Ramos (cell line): ENCODE results near the gene CRYBA4.

Source experiments
- in situ Hi-C: fragments of 300-500 bp; cut with MboI; formaldehyde crosslinking; loops from one replicate; pipeline ENCODE4 v1.14.3; 2022; ENCODE audit warnings: low sequenced_read_pairs; ENCODE audit not compliant: unreplicated experiment

CRYBA4 gene

DNA sequence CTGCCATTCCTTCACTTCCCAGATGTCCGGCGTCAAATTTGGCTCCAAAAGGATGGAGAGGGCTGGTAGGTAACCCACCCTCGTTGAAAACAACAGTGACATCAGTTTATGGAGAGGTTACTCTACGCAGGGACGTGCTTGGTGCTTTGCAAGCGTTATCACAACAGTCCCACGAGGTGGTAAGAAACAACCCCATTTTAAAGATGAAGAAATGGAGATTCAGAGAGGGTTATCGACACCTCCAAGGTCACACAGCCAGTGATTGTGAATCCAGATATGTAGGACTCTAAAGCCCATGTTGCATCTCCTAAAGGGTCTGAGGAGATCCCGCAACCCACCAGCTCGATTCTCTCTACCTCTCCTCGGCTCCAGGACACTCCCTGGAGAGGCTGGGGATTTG is 36.4 kb downstream of the CRYBA4 start:
- in situ Hi-C loops, result no loop called here

DNA sequence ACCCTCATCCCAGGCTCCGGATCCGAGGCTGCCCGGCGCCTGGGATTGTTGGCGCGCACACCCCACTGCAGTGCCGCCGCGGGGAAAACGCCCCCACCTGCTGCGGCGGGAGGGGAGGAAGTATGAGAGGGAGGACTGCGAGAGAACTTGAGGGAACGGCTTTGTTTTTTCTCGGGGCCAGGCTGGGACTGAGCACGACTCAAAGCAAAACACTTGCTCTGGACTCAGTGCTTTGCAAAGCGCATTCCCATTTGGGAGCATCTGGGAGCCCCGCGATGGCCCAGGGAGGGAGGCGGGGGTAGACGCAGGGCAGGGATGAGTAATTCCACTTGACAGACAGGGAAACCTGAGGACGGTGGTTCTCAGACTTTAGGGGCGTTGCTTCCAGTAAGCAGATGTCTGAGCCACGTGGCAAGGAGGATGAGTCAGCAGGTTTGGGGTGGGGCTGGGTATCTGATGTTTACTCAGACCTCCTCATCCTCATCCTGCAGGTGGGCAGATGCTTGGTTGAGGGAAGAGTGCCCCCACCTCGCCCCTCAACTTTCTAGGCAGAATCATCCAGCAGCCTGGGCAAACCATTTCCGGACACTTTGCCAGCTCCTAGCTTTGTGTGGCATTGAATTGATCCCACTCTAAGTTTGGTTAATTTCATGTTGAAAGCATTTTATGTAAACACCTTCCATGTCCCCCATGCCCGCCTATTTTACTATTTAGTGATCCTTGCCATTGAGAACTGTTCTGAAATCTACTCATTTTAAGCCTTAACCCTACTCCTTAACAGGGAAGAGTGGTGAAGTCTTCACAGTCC is 37.1 kb downstream of the CRYBA4 start:
- in situ Hi-C loops, result no loop called here

DNA sequence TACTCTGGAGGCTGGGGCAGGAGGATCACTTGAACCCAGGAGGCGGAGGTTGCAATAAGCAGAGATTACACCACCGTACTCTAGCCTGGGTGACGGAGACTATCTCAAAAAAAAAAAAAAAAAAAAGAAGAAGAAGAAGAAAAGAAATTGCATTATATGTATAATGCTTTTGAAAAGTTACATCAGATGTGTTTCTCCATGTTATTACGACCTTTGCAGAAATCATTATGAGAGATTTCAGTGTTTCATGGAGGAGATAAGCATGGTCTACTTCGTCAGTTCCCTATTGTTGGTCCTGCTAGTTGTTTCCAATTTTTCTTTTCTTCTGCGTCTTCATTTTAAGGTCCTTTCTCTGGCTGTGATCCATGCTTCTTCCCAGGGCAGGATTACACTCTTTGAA is 38.6 kb downstream of the CRYBA4 start:
- in situ Hi-C loops, result no loop called here

DNA sequence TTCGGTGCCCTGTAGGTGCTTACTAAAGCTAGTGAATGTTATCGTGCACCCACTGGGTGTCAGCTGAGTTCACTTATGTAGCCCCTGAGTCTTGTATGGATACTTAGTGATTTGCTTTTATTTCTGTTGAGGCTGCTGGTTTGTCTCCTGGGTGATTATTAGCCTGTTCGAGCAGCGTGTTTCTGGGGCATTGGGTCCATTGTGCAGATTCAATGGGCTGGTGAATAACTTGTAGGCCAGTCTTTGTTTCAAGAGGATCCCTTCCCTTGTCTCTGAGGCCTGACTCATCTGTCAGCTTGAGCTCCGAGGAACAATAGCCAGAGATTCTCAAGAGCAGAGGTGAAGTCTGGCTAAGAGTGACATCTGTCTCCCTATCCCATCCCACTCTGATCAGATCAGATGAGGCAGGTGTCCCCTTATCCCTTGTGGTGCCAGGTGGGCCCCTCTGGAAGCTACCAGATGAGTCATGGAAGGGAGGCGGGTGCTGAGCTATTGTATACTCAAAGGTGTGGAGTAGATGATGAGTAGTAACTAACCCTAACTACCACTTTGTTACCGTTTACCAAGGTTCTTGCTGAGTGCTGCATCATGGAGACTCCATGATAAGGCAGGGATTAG is 39.3 kb downstream of the CRYBA4 start:
- in situ Hi-C loops, result no loop called here

DNA sequence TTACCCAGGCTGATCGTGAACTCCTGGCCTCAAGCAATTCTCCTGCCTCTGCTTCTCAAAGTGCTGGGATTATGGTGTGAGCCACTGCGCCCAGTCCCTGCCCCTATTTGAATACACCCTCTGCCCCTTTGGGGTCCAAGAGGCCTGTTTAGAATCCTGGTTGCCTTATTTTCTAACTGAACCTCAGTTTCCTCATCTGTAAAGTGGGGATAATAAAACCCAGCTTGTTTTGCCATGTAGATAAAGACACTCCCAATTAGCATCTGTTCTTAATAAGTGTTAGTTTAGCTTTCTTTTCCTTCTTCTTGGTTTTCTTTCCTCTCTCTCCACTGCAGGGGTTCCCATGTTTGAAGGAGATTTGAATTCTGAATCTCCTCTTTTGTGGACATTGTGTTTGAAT is 40.4 kb downstream of the CRYBA4 start:
- in situ Hi-C loops, result no loop called here

DNA sequence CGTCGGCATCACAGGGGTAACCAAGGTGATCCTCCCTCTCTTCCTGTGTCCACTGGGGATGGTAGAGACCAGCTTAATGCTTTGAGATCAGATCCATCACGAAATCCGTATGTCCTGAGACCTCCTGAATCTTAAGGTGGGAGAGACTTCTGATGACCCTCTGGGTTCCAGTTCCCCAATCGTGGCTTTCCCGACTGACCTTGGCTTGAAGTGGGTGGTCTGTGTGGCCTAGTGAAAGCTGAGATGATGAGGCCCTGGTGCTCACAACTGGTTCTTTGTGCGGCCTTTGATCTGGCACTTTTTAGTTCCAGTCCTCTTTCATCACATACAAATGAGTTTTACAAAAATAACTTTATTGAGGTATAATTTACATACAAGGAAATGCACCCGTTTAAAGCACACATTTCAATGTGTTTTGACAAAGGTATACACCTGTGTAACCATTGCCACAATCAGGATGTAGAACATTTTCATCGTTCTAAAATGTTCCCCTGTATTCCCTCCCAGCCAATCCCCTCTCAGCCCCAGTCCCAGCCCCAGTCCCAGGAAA is 41.7 kb downstream of the CRYBA4 start:
- in situ Hi-C loops, result no loop called here

DNA sequence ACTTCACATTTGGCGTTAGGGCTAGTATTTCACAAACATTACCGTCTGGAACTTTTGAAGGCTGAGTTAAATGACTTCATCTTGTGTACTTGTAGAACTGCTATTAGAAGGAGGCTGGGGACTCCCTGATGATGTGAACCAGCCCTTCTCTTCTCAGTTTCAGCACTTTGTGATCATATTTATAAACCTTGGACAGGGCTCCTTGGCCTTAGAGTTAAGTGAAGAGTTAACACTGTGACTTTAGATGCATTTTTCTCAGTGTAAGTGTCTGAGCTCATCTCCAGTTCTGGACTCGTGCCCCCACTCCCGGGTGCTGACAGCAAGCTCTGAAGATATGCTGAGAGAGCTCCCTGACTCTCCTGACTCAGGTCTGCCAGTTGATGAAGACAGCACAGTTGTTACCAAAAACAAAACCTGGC is 44.1 kb downstream of the CRYBA4 start:
- in situ Hi-C loops, result no loop called here

DNA sequence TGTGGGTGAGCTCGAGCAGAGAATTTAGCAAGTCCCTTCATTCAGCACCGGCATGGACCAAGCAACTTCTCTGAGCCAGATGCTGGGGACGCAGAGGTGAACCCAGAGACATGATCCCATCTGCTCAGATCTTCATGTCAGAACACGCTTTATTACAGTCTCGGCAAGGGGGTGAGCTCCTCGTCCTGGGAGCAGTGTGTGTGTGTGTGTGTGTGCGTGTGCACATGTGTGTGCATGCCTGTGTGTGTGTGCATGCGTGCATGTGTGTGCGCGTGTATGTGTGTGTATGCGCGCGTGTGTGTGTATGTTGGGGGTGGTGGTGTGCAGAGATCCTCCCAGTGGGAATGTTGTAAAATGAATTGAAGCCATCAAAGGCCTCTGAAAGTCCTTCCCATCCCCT is 45.4 kb downstream of the CRYBA4 start:
- in situ Hi-C loops, result no loop called here

DNA sequence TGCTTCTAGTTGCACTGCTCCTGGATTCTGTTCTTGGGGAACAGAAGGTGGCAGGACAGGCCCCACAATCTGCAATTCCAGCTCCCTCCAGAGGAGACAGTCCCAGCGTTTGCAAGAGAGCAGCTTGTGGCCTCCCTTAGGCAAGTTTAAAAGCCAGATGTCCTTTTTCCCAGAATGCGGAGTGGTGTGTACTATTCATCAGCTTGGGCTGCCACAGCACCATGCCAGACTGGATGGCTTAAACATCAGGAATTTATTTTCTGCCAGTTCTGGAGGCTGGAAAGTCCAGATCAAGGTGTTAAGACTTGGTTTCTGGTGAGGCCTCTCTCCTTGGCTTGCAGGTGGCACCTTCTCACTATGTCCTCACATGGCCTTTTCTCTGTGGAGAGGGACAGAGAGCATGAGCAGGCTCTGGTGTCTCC is 47.3 kb downstream of the CRYBA4 start:
- in situ Hi-C loops, result no loop called here

DNA sequence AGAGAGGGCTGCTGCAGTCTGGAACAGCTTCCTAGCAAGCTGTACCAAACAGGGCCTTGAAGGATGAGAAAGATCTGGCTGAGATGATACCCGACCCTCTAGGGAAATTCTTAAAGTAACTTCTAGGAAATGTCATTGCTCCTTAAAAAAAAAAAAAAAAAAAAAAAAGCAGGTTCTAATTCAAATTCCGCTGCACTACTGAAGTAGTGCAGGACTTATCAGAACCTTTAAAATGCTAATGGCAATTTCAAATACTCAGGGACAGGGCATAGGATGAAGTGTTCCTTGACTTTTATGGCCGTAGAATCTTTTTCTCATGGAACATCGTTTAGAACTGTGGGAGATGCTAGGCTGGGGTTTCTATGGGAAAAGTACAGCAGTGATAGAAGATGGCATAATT is 48.7 kb downstream of the CRYBA4 start:
- in situ Hi-C loops, result no loop called here

DNA sequence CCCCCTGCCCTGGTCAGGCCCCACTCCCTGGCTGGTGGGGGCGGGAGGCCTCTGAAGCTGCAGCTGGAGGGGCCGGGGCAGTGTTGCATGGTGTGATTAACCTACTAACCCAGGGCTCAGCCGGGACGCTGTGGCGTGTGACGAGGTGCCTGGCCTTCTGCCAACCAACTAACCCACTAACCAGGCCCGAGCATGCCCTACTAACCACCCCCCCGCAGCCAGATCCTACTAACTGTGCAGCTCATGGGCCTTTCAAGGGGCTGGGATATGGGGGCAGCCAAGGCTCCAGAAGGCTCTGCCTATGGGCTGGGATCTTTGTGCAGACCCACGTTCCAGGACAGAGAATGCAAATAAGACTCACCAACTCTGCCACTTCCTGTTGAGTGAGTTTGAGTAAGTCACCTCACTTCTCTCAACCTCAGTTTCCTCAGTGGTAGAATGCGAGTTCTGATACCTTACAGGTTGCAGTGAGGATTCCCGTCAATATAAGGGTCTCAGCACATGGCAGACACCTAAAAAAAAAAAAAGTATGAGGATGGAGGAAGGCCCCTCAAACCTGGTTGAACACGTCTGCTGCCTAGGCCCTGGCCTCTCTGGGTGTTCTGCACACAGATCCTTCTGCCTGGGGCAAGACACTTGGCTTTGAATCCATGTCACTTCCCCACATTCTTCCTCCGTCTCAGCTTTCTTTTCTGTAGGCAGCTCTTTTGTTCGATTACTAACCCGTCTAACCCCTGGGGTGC is 49.7 kb downstream of the CRYBA4 start:
- in situ Hi-C loops, result no loop called here

DNA sequence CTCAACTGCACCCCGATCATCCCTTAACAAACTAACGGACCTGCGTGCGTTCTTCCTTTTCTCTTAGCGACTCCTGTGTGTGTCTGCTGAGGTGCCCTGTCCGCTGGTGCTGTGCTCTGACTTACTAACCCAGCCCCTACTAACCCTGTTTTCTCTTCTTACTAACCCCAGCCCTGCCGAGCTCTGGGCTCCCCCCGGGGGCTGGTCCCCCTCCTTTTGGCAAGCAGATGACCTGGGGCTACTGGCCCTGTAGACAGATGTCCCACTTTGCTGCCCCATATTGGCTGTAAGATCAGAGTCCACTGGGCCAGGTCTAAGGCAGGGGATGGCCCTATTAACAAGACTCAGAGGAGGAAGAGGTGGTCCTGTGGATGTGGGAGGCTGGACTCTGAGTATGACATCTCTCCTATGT is 50.3 kb downstream of the CRYBA4 start:
- in situ Hi-C loops, result no loop called here

DNA sequence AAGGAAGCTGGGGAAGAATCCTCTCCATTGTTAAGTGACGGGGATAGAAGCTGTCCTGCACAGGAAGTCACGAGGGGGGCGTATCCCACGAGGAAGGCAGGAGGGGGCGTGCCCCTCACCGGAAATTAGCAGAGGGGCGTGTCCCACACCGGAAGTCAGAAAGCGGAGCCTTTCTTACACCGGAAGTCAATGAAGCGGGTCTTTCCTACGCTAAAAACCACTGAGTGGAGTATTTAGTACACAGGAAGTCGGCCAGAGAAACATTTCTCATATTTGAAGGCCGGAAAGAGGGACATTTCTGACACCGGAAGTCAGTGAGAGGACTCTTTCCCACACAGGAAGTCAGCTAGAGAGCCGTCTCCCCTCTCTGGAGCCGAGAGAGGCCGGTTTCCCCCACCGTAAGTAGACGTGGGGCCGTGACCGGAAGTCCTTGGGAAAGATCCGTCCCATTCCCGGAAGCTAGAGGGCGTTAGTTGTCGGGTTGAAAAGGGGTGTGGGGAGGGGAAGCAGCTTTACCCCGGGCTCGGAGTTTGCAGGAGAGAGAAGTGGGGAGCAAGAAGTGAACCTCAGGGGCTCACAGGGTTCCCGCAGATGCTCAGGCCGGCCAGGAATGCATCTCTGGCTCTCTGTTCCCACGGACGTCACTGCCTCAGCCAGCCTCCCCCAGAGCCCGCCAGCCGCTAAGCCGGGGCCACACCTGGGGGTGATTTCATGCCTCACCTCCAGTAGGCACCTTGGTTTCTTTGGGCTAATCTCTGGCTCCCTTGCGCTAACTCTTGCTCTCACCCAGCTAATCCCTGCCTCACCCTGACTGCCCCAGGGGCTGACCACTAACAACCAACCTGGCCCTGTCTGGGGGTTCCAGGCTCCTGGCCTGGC is 51.1 kb downstream of the CRYBA4 start:
- in situ Hi-C loops, result no loop called here

DNA sequence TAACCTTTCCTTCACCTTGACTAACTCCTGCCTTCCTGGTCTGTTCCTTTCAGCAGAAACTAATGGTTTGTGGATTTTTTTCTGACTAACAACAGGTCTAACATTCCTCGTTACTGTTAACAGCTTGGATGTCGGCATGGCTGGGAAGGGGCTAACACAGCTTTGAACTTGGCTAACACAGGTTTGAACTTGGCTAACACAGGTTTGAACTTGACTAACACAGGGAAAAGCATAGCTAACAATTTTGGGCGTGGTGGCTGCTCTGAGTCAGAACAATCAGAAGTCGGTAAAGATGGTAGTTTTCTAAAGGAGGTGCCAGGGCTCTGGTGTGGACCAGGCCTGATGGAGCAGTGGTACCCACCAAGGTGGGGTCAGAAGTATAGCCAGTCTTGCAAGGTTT is 51.7 kb downstream of the CRYBA4 start:
- in situ Hi-C loops, result no loop called here

DNA sequence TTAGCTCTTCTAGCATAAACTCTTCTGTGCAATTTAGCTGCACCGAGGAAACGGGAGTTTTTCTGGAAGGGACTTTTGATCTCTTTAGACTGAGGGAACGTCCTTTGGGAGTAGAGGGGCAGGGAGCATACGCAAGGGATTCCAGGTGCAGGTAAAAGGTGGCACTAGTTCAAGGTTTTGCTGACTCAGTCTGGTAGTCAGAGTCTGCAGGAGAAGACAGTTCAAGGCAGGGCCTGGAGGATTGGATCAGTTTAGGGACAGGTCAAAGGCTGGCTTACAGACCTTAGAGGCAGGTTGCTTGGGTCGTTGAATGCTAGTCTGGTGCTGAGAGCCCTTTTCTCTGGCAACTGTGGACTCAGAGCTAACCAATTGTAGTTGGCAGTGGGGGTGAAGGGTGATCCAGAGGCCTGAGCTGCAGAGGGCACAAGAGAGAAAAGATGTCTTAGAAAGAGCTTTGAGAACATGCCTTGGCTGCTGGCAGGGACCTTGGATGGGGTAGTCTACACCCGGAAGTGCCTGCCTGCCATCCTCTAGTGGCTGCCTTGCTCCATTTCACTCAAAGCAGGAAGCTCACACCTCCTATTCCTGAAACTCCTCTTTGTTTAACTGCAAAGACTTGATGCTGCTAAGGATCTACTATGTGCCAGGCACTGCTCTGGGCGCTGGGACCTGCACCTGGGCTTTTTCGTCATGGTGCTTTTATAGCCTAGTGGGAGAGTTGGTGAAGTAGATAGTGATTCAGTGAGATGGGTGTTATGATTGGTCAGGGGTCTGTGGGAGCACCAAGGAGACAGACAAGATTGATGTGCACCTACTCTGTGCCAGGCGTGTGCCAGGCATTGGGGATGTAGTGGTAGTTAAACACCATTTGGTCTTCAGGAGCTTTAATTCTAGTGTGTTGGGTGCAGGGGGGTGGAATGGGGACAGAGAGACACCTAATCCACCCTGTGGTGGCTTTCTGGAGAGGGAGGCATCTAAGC is 52.7 kb downstream of the CRYBA4 start:
- in situ Hi-C loops, result no loop called here

DNA sequence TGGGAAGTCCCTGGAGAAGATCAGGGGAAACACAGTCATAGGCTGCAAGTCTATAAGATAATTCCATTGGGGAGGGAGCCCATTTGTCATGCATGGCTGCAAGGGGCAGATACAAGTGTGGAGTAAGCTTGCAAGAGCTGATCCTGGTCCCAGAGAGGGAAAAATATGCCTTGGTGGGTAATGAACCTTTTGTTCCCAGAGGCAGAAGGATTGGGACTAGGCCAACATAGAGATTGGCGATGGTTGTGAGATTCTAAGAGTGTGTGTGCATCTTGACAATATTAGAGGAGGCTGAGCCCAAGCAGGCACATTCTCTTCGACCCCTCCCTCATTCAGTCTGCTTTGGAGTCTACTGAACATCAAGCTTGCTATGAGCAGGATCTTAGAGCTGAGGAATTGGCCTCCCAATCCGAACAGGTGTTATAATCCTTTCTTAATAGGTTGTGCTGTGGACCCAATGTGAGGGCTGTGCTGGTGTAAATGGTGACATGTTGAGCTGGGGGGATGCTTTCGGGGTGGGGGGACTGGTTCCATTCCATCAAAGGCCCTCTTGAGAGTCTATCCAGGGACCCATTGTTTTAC is 54.0 kb downstream of the CRYBA4 start:
- in situ Hi-C loops, result no loop called here

DNA sequence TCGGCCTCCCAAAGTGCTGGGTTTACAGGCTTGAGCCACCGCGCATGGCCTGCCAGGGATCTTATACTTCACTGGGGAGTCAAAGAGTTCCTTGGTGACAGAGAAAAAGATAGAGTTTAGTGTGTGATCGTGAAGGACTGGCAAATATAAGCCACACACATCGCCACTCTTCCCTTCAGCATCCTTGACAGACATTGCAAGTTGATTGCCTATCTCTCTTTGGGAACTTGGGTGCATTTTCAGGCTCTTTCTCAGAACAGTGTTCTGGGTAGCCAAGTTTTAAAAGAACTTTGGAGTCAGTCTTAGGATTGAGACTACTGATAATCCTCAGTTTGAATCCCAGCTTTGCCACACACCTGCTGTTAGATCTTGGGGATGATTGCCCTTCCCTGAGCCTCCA is 55.5 kb downstream of the CRYBA4 start:
- in situ Hi-C loops, result no loop called here

DNA sequence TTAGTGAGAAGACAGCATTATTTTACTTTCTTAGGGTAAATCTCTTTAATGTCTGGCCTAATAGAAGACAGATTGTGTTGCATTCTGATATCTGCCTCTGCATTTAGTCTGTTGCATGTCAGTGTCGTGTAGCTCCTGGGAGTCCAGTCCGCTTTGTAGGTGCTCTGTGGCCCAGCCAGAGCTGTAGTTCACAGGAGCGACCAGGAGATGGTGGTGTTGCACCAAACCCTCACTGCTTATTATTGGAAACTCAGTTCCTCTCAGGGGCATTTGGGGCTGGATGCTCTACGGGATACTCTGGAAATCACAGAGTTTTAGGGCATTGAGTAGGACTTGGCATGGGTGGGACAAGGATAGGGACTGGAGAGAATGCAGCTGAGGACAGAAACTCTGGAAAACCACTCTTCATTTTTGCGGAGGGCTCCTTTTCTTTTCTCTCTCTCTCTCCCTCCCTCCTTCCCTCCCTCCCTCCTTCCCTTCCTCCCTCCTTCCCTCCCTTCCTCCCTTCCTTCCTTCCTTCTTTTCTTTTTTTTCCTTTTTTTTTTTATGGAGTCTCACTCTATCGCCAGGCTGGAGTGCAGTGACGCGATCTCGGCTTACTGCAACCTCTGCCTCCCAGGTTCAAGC is 57.4 kb downstream of the CRYBA4 start:
- in situ Hi-C loops, result no loop called here
